GM23248 (cell line): ENCODE data around the gene CFAP43. TPM values are rescaled to one million over a fixed set of nuclear protein-coding genes. Genes with fewer than 3 reads are reported as not detected.

ENCODE experiments used
- DNase-seq: peaks from one replicate; pipeline ENCODE4 v3.0.0-alpha.2; 2015
- H2AFZ ChIP-seq: fragments of 200-600 bp; sonication (generic); 2 replicates; pipeline ENCODE4 v1.6.1; 2016; ENCODE audit warnings: antibody characterized with exemption
- H3F3A ChIP-seq: fragments of 200-600 bp; sonication (generic); 2 replicates; pipeline ENCODE4 v1.6.1; 2016; ENCODE audit warnings: mild to moderate bottlenecking, antibody characterized with exemption, mixed run types; ENCODE audit not compliant: insufficient read depth
- H3K27ac ChIP-seq: fragments of 200-600 bp; sonication (generic); 2 replicates; pipeline ENCODE4 v1.5.1; 2016; ENCODE audit warnings: mild to moderate bottlenecking
- H3K27me3 ChIP-seq: fragments of 200-600 bp; sonication (generic); replicated peaks from 2 replicates; pipeline ENCODE4 v1.6.1; 2016; ENCODE audit warnings: mild to moderate bottlenecking; ENCODE audit not compliant: insufficient read depth
- H3K36me3 ChIP-seq: fragments of 200-600 bp; sonication (generic); 2 replicates; pipeline ENCODE4 v1.6.1; 2016; ENCODE audit warnings: low read depth, mild to moderate bottlenecking
- H3K4me1 ChIP-seq: fragments of 200-600 bp; sonication (generic); 2 replicates; pipeline ENCODE4 v1.6.1; 2016; ENCODE audit warnings: mild to moderate bottlenecking; ENCODE audit not compliant: insufficient read depth
- H3K4me2 ChIP-seq: fragments of 200-600 bp; sonication (generic); one replicate; pipeline ENCODE4 v1.6.1; 2016; ENCODE audit warnings: mild to moderate bottlenecking; ENCODE audit not compliant: unreplicated experiment
- H3K4me3 ChIP-seq: fragments of 200-600 bp; sonication (generic); 2 replicates; pipeline ENCODE4 v1.5.1; 2016; ENCODE audit warnings: mild to moderate bottlenecking
- H3K79me2 ChIP-seq: fragments of 200-600 bp; sonication (generic); 2 replicates; pipeline ENCODE4 v1.6.1; 2016; ENCODE audit warnings: mild to moderate bottlenecking; ENCODE audit not compliant: insufficient read depth
- H3K9ac ChIP-seq: fragments of 200-600 bp; sonication (generic); 2 replicates; pipeline ENCODE4 v1.6.1; 2016; ENCODE audit warnings: mild to moderate bottlenecking
- H3K9me2 ChIP-seq: fragments of 200-600 bp; sonication (generic); 2 replicates; pipeline ENCODE4 v1.6.1; 2016; ENCODE audit warnings: mixed run types, mild to moderate bottlenecking, moderate library complexity; ENCODE audit not compliant: insufficient read depth
- H3K9me3 ChIP-seq: fragments of 200-600 bp; sonication (generic); one replicate; pipeline ENCODE4 v1.6.1; 2017; ENCODE audit warnings: low read depth
- H4K20me1 ChIP-seq: fragments of 200-600 bp; sonication (generic); 2 replicates; pipeline ENCODE4 v1.6.0; 2016; ENCODE audit not compliant: insufficient read depth
- EZH2 ChIP-seq: fragments of 200-600 bp; sonication (generic); IDR thresholded peaks from 2 replicates; pipeline ENCODE4 v1.6.1; 2018; ENCODE audit warnings: antibody characterized with exemption, mild to moderate bottlenecking; ENCODE audit not compliant: insufficient read depth, poor library complexity, severe bottlenecking
- EZH2phosphoT487 ChIP-seq: fragments of 200-600 bp; sonication (generic); IDR thresholded peaks from 2 replicates; pipeline ENCODE4 v1.6.1; 2018; ENCODE audit warnings: antibody characterized with exemption, moderate library complexity, mild to moderate bottlenecking, low read depth; ENCODE audit not compliant: insufficient read depth
- WGBS, 2 experiments: methylation state at CpG; one replicate each; pipeline ENCODE4 v1.1.6; 2015 to 2017; ENCODE audit warnings: low lambda C conversion rate in 2 of 2, low coverage in 1 of 2; ENCODE audit errors: missing lambda C conversion rate in 2 of 2; 5-methylcytosine and 5-hydroxymethylcytosine counted together
- in situ Hi-C: fragments of 300-500 bp; cut with MboI; formaldehyde crosslinking; loops from 2 replicates; pipeline ENCODE4 v1.15.0; 2020
- polyA plus RNA-seq: library from polyadenylated mRNA; unstranded; fragments of >200 nt; fragmentation: Nextera tagmentation; extraction: Ambion mirVana; gene quantifications from 2 replicates; pipeline ENCODE4 v1.2.1, GENCODE V29; 2016
- total RNA-seq: library from RNA; depleted of rRNA; stranded (reverse); fragments of >200 nt; shearing (Covaris generic); gene quantifications from 2 replicates; pipeline ENCODE4 v1.2.3, GENCODE V29; 2014

The CFAP43 gene
- total and polyA plus RNA-seq, 2 experiments from 2014 or later: 0.14 TPM; not detected in 1

DNA sequence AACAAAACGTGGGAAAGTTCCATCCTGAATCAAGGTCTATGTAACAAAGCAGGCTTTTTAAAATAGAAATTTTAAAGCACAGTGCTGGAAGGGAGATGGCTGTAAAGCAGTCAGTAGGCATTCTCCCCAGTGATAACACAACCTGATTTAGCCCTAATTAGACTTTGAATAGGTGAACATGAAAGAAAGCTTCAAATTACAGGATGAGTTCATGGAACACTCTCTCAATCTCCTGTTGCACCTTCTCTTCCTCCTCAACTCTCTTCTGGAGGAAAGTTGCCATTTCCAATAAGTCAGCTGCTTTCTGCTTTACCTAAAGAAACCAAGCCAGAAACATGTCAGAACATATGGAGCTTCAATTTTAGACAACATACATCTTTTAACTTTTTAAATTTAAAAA lies 90.1 kb downstream of the CFAP43 start:
- Histone ChIP-seq H4K20me1 (no peaks in the 10 kb centered on the region), H3K4me1 (no peaks in the 10 kb centered on the region), H3F3A (no peaks in the 10 kb centered on the region), H3K27me3 (peaks cover 25% of the 10 kb centered on the region), H3K79me2 (no peaks in the 10 kb centered on the region), H3K36me3 (no peaks in the 10 kb centered on the region), H3K9ac (no peak overlapping the region), H3K4me2 (no peak overlapping the region), H3K4me3 (no peak overlapping the region), H3K9me3 (no peaks in the 10 kb centered on the region), H2AFZ (no peak overlapping the region), H3K27ac (no peak overlapping the region), H3K9me2 (no peaks in the 10 kb centered on the region)
- TF ChIP-seq EZH2 (no peak), EZH2phosphoT487 (no peak)
- no peak for DNase-seq
- 2 to 7% methylated on average over 1 of the region's 1 CpG for WGBS, 2 experiments
- in situ Hi-C loops: no loop called here

DNA sequence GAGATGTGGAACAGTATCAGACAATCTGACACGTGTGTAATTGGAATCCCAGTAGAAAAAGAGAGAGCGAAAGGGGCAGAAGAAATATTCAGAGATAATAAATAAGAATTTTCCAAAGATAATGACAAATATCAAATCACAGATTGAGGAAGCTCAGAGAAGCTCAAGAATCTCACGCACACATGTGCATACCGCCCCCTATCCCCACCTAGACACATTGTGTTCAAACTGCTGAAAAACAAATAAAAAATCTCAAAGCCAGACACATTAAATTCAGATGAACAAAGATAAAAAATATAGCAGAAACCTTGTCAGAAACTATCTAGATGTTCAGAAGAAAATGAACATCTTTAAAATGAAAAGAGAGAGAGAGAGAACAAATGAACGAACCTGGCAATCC lies 92.9 kb downstream of the CFAP43 start:
- no peak overlapping the region for H2AFZ ChIP-seq
- no peak overlapping the region for H3K27ac ChIP-seq
- H3F3A ChIP-seq: no peaks in the 10 kb centered on the region
- no peaks in the 10 kb centered on the region for H3K79me2 ChIP-seq
- WGBS, 2 experiments: 82 to 83% methylated on average over 5 of the region's 5 CpGs
- no peak overlapping the region for H3K9ac ChIP-seq
- H4K20me1 ChIP-seq: no peaks in the 10 kb centered on the region
- H3K9me3 ChIP-seq: no peaks in the 10 kb centered on the region
- H3K27me3 ChIP-seq: no peaks in the 10 kb centered on the region; the same call in 1 of the 2 replicates
- H3K4me3 ChIP-seq: no peak overlapping the region
- TF ChIP-seq EZH2 (no peak), EZH2phosphoT487 (no peak)
- in situ Hi-C loops: no loop called here
- no peak for DNase-seq
- H3K4me1 ChIP-seq: no peaks in the 10 kb centered on the region
- H3K4me2 ChIP-seq: no peak overlapping the region
- no peaks in the 10 kb centered on the region for H3K9me2 ChIP-seq
- no peaks in the 10 kb centered on the region for H3K36me3 ChIP-seq

DNA sequence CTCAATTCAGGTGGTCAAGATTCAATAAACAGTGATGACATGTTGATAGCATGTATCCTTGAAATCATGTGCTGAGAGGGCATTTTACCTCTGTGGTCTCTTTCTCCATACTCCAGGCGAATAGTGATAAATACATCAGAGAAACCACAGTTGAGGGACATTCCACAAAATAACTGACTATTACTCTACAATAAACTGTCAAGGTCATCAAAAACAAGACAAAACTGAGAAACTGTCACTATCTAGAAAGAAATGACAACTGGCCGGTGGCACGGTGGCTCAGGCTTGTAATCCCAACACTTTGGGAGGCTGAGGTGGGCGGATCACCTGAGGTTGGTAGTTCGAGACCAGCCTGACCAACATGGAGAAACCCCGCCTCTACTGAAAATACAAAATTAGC lies 94.0 kb downstream of the CFAP43 start:
- Histone ChIP-seq H3K27ac (no peak overlapping the region), H3K27me3 (no peaks in the 10 kb centered on the region), H3K79me2 (no peaks in the 10 kb centered on the region), H3K36me3 (no peaks in the 10 kb centered on the region), H3F3A (no peaks in the 10 kb centered on the region), H3K4me2 (no peak overlapping the region), H2AFZ (no peak overlapping the region), H4K20me1 (no peaks in the 10 kb centered on the region), H3K4me3 (no peak overlapping the region), H3K9me3 (no peaks in the 10 kb centered on the region), H3K9me2 (no peaks in the 10 kb centered on the region), H3K4me1 (no peaks in the 10 kb centered on the region), H3K9ac (no peak overlapping the region)
- DNase-seq: no peak
- TF ChIP-seq EZH2 (no peak), EZH2phosphoT487 (no peak)
- WGBS, 2 experiments: 88 to 91% methylated on average over 6 of the region's 6 CpGs
- in situ Hi-C loops: no loop called here

DNA sequence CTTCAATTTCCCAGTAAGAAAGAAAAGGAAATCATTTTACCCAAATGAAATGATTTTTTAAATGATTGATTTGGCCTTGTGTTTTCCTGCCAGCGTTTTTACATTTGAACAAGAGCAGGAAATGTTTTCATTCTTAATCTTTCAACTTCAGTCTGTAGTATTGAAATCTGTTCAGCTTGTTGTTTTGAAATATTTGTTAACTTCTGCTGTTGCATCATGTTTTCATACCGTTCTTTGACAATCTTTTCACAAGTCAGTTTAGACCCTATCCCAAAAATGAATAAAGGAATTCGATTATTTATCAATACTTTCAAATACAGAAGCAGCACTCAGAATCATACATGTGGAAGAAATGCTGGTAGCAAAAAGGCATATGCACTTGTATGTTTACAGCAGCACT lies 102.1 kb downstream of the CFAP43 start:
- Histone ChIP-seq H2AFZ (0 out of 2 replicates have a peak overlapping the region, but pooled peaks have one; percentile 24), H3K9me2 (no peaks in the 10 kb centered on the region), H3K4me2 (no peak overlapping the region), H3K4me1 (0 out of 2 replicates have a peak, but pooled peaks cover 3% of the 10 kb centered on the region), H3K36me3 (no peaks in the 10 kb centered on the region), H3K4me3 (no peak overlapping the region), H3K27ac (no peak overlapping the region), H3K9ac (no peak overlapping the region), H4K20me1 (no peaks in the 10 kb centered on the region), H3K9me3 (no peaks in the 10 kb centered on the region), H3K27me3 (no peaks in the 10 kb centered on the region), H3K79me2 (no peaks in the 10 kb centered on the region), H3F3A (no peaks in the 10 kb centered on the region)
- DNase-seq: no peak
- WGBS, 2 experiments: 34 to 38% methylated on average over 3 of the region's 3 CpGs
- TF ChIP-seq EZH2 (no peak), EZH2phosphoT487 (no peak)
- in situ Hi-C loops: no loop called here

DNA sequence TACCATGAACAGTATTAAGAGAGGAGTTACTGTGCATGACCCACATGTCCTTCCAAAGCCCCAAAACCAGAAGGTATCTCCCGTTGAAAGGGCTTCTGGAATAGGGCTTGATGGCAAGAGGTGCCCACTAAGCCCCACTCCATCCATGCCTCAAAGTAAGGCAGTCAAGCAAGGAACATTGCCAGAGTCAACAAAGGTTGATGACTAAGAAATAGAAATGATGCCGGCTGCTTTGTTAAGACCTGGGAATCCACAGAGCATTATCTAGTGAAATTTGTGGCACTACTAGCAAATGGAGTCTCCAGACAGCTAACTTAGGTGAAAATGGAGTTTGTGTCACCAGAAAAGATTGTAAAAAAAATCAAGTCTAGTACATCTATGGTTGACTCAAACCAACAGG lies 104.0 kb downstream of the CFAP43 start:
- in situ Hi-C loops: no loop called here
- H3K27ac ChIP-seq: no peak overlapping the region
- no peak for TF ChIP-seq EZH2
- no peak for TF ChIP-seq EZH2phosphoT487
- no peak overlapping the region for H2AFZ ChIP-seq
- H3K27me3 ChIP-seq: no peaks in the 10 kb centered on the region
- no peaks in the 10 kb centered on the region for H4K20me1 ChIP-seq
- WGBS, 2 experiments: 75 to 83% methylated on average over 2 of the region's 2 CpGs
- DNase-seq: peak; percentile 30
- no peak overlapping the region for H3K9ac ChIP-seq
- H3K36me3 ChIP-seq: no peaks in the 10 kb centered on the region
- no peaks in the 10 kb centered on the region for H3F3A ChIP-seq
- peaks cover 9% of the 10 kb centered on the region; the same call in 1 of the 2 replicates for H3K4me1 ChIP-seq
- H3K4me3 ChIP-seq: no peak overlapping the region
- no peak overlapping the region for H3K4me2 ChIP-seq
- no peaks in the 10 kb centered on the region for H3K9me2 ChIP-seq
- no peaks in the 10 kb centered on the region for H3K9me3 ChIP-seq
- H3K79me2 ChIP-seq: peaks cover 1% of the 10 kb centered on the region; the same call in 1 of the 2 replicates
